Measurements from ENCODE around the gene SEL1L3. TPM values are rescaled to one million over a fixed set of nuclear protein-coding genes. Genes with fewer than 3 reads are reported as not detected.

Gene SEL1L3
- total and polyA plus RNA-seq, 12 donors = 1.7 to 23.7 (median 4.9) TPM

GRCh38 chr4:25818371-25818871 is 44.4 kb downstream of the SEL1L3 start:
- no peak for DNase-seq
- no peaks in the 10 kb centered on the region for H3K36me3 ChIP-seq (replicated peaks in 1 of 2)
- 83 to 95% (median 90%) methylated on average over 1 to 2 of the region's 2 CpGs for WGBS, 4 donors
- TF ChIP-seq CTCF (IDR thresholded peaks at IDR 0.05) (no peak), POLR2A (IDR thresholded peaks at IDR 0.05) (no peak)
- intact Hi-C loops (cut with DNase I) = no loop called here
- H3K27me3 ChIP-seq = no peaks in the 10 kb centered on the region
- no peak overlapping the region for H3K4me3 ChIP-seq
- H3K27ac ChIP-seq = no peak overlapping the region
- peaks cover 5 to 12% of the 10 kb centered on the region in 2 donors for H3K4me1 ChIP-seq (replicated peaks in 1 of 2)
- no peaks in the 10 kb centered on the region for H3K9me3 ChIP-seq (replicated peaks in 1 of 3)

- Histone ChIP-seq H3K27me3 (no peaks in the 10 kb centered on the region), H3K4me1 (replicated peaks in 1 of 2) (peaks cover 5 to 13% of the 10 kb centered on the region in 2 donors), H3K27ac (no peak overlapping the region), H3K36me3 (replicated peaks in 1 of 2) (no peaks in the 10 kb centered on the region), H3K4me3 (no peak overlapping the region), H3K9me3 (replicated peaks in 1 of 3) (no peaks in the 10 kb centered on the region)
- TF ChIP-seq POLR2A (IDR thresholded peaks at IDR 0.05) (no peak), CTCF (IDR thresholded peaks at IDR 0.05) (no peak)
- intact Hi-C loops (cut with DNase I) = no loop called here
- no peak for DNase-seq
- 83 to 90% (median 87%) methylated on average over 8 of the region's 8 CpGs for WGBS, 4 donors
These were observed 45.6 kb downstream of the SEL1L3 start for GRCh38 chr4:25817059-25817681.

DNA sequence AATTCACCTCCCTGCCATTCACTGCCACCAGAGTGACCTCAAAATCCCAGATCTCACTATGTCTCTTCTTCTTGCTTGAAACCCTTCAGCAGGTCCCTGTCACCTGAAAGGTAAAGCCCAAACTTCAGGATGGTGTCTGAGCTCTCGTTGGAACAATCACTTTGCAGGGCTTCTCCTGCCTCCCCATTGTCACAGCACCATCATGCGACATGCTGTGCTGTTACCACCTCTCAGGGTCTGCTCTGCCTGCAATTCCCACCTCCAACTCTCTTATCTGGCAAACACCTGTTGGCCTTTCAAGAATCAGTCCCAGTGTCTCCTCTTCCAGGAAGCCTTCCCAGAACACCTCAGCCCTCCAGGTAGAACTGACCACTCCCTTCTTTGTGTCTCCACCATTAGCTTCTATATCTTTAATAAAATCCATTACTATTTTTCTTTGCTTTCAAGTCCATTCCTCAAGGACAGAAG is 46.2 kb downstream of the SEL1L3 start:
- no peak overlapping the region for H3K27ac ChIP-seq
- intact Hi-C loops (cut with DNase I) = no loop called here
- no peaks in the 10 kb centered on the region for H3K36me3 ChIP-seq (replicated peaks in 1 of 2)
- WGBS, 4 donors = 86 to 93% (median 90%) methylated on average over 2 of the region's 2 CpGs
- H3K9me3 ChIP-seq (replicated peaks in 1 of 3) = no peaks in the 10 kb centered on the region
- no peaks in the 10 kb centered on the region for H3K27me3 ChIP-seq
- H3K4me3 ChIP-seq = no peak overlapping the region
- peaks cover 5 to 13% of the 10 kb centered on the region in 2 donors for H3K4me1 ChIP-seq (replicated peaks in 1 of 2)
- no peak for DNase-seq
- TF ChIP-seq POLR2A (IDR thresholded peaks at IDR 0.05) (no peak), CTCF (IDR thresholded peaks at IDR 0.05) (no peak)

DNA sequence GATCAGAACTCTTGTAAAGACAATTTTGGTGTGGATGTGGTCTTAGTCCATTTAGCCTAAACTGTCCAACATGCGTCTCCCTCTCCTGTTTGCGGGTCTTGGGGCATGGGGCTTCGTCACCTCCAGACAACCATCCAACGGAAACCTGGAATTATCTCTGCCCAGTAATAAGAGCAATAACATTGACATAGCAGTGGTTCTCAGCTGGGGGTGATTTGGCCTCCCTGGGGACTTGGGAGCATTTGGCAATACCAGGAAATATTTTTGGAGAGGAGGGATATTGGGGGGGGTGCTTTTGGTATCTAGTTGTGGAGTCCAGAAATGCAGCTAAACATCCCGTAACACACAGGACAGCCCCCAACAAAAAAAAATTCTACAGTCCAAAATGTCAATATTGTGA is 47.2 kb downstream of the SEL1L3 start:
- Histone ChIP-seq H3K4me1 (replicated peaks in 1 of 2) (peaks cover 5 to 13% of the 10 kb centered on the region in 2 donors), H3K27me3 (no peaks in the 10 kb centered on the region), H3K36me3 (replicated peaks in 1 of 2) (no peaks in the 10 kb centered on the region), H3K4me3 (no peak overlapping the region), H3K27ac (no peak overlapping the region), H3K9me3 (replicated peaks in 1 of 3) (no peaks in the 10 kb centered on the region)
- WGBS, 4 donors = 91 to 98% (median 92%) methylated on average over 5 of the region's 5 CpGs
- TF ChIP-seq POLR2A (IDR thresholded peaks at IDR 0.05) = no peak
- no peak for TF ChIP-seq CTCF (IDR thresholded peaks at IDR 0.05)
- DNase-seq = no peak
- intact Hi-C loops (cut with DNase I) = no loop called here
